Dendritic cell treated with granulocyte-macrophage colony-stimulating factor and Interleukin-4, amounts not matched to agents 40 ng/mL and 50 ng/mL, for 4 days (primary cell): ENCODE measurements around the gene TBCB.
"Not testable (repeated sequence)": the region's sequence is repeated elsewhere in the genome, so short reads cannot be mapped to it uniquely, and the experiment has no call there.

Source experiments
- H3K27ac Mint-ChIP-seq: one replicate; pipeline ENCODE4 v1.8.0; 2022; ENCODE audit warnings: mild to moderate bottlenecking, mixed read lengths
- H3K27me3 Mint-ChIP-seq: one replicate; pipeline ENCODE4 v1.8.0; 2022; ENCODE audit warnings: mild to moderate bottlenecking, mixed read lengths
- H3K36me3 Mint-ChIP-seq: one replicate; pipeline ENCODE4 v1.8.0; 2022; ENCODE audit warnings: low read depth, mixed read lengths
- H3K4me1 Mint-ChIP-seq: one replicate; pipeline ENCODE4 v1.8.0; 2022; ENCODE audit warnings: low read depth, mixed read lengths
- H3K4me3 Mint-ChIP-seq: one replicate; pipeline ENCODE4 v1.8.0; 2022; ENCODE audit warnings: mild to moderate bottlenecking, moderate library complexity, mixed read lengths
- H3K9me3 Mint-ChIP-seq: one replicate; pipeline ENCODE4 v1.8.0; 2022; ENCODE audit warnings: mixed read lengths
- intact Hi-C: fragments of 100-400 bp; cut with micrococcal nuclease; formaldehyde crosslinking; loops from one replicate; pipeline ENCODE4 v1.15.0; 2022

The TBCB gene

DNA sequence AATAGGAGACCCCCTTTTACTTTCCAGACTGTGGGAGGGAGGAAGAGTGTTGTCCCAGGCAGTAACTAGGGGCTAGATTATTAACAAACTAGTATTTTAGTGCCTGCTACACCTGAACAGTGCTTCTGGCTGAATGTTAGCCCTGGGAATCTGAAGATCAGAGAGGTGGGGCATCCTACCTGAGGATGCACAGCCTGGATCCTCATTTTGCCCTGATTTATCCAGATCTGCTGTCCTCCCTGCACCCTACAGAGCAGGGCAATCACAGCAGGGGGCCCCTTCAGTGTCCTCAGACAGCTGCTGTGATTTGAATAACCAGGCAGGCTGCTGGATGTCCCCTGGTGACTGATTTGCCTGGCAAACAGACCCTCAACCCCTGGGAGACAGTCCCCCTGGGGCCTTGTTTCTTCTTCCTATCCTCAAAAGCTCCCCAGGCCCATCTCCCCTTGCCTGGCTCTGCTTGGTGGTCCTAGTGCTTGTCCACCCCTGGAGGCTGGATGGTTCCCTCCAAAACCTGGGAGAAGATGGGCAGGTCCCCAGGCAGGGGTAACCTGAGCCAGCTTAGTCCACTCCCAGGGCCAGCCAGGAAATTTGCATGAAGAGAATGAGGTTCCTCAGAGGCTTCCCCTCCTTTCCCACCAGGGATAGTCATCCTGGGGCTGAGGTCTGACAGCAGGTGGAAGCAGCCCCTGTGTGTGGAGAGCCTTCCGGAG lies 4.6 kb upstream of the TBCB start, which contains the start of gene OVOL3:
TSS of gene OVOL3 (plus strand) at position 657 of the 713 bp plus-strand sequence. CDS start 60 bp downstream, outside the sequence.
- Mint-ChIP-seq H3K9me3 (no peaks in the 10 kb centered on the region), H3K27me3 (no peaks in the 10 kb centered on the region), H3K36me3 (peaks cover 45% of the 10 kb centered on the region), H3K4me1 (peaks cover 20% of the 10 kb centered on the region), H3K4me3 (no peak within 1 kb of the TSS), H3K27ac (no peak within 1 kb of the TSS)
- intact Hi-C loops = no loop called here

DNA sequence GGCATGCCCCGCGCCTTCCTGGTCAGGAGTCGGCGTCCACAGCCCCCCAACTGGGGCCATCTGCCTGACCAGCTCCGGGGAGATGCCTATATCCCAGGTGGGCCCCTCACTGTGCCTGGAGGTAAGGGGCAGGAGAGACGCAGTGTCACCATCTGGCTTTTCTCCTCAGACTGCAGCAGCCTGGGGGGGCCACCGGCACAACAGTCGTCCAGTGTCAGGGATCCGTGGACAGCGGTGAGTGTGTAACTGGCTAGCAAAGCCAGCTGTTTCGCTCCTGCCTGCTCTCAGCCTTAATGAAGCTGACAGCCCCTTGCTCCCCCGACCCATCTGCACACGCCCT lies 4.1 kb upstream of the TBCB start:
- Mint-ChIP-seq H3K36me3 (peaks cover 50% of the 10 kb centered on the region), H3K9me3 (no peaks in the 10 kb centered on the region), H3K27ac (no peak overlapping the region), H3K4me1 (peaks cover 23% of the 10 kb centered on the region), H3K4me3 (no peak overlapping the region), H3K27me3 (no peaks in the 10 kb centered on the region)
- intact Hi-C loops = no loop called here

DNA sequence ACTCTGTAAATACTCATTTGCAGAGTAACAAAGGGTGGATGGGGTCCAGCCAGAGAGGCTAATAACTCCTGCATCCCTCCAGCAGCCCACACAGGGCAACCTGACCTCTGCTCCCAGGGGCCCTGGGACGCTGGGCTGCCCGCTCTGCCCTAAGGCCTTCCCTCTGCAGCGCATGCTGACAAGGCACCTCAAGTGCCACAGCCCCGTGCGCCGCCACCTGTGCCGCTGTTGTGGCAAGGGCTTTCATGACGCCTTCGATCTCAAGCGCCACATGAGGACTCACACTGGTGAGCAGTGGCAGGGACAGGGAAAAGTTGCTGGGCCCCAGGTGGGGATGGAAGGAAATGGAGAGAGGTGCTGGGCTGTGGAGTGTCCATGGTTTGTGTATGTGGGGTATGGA lies 2.6 kb upstream of the TBCB start:
- intact Hi-C loops = no loop called here
- Mint-ChIP-seq H3K27me3 (no peaks in the 10 kb centered on the region), H3K9me3 (no peaks in the 10 kb centered on the region), H3K4me1 (peaks cover 34% of the 10 kb centered on the region), H3K27ac (no peak overlapping the region), H3K4me3 (no peak overlapping the region), H3K36me3 (peaks cover 65% of the 10 kb centered on the region)

DNA sequence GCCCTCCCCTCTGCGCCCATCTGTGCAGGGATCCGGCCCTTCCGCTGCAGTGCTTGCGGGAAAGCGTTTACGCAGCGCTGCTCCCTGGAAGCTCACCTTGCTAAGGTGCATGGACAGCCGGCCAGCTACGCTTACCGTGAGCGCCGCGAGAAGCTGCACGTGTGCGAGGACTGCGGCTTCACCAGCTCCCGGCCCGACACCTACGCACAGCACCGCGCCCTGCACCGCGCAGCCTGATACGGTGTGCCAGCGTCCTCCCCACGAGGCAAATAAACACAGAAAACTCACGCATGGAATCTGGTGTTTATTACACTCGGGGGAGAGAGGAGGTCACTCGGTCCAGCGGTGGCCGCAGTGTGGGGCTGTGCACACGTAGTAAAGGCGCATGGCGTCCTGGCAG lies 1.8 kb upstream of the TBCB start:
- Mint-ChIP-seq H3K9me3 (no peaks in the 10 kb centered on the region), H3K4me3 (peak overlapping the region; percentile 90), H3K27ac (peak overlapping the region; percentile 90), H3K36me3 (peaks cover 73% of the 10 kb centered on the region), H3K4me1 (peaks cover 39% of the 10 kb centered on the region), H3K27me3 (no peaks in the 10 kb centered on the region)
- intact Hi-C loops = no loop called here

DNA sequence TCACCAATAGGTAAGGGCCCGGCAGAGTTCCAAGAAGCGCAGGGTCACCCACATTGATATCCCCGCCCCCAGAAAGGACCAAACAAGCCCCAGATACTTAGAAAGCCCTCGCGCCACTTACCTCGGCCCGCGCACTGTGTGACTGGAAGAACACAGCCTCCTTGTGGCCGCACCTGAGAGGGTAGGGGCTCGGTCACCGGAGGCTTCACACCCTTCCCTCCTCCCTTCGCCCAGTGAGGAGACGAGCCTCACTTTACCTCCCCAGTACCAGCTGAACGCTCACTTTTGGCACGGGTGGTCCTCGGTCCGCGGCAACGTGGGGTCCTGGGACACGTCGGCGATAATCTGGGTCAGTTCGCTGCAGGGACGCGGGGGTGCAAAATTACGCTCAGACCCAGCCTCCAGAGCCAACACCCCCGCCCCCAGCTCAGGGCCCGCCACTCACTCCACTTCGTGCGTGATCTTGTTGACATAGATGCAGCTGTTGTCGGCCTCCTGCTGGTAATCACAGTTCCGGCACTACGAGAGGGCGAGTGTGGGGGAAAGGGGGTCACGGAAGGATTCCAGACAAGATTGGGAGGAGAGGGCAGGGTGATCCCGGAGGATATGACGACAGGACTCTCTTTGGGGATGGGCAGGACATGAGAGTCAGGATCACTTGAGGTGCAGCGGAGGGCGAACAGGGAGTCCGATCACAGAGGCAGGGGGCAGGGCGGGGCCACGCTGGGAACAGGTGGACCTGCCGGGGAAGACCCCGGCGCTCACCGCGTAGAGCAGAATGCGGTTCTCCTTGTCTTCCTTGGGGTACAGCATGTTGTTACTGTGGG lies 1.2 kb upstream of the TBCB start:
- H3K9me3 Mint-ChIP-seq = no peaks in the 10 kb centered on the region
- peaks cover 39% of the 10 kb centered on the region for H3K4me1 Mint-ChIP-seq
- no peaks in the 10 kb centered on the region for H3K27me3 Mint-ChIP-seq
- peak overlapping the region; percentile 90 for H3K27ac Mint-ChIP-seq
- peak overlapping the region; percentile 90 for H3K4me3 Mint-ChIP-seq
- intact Hi-C loops = no loop called here
- peaks cover 79% of the 10 kb centered on the region for H3K36me3 Mint-ChIP-seq

DNA sequence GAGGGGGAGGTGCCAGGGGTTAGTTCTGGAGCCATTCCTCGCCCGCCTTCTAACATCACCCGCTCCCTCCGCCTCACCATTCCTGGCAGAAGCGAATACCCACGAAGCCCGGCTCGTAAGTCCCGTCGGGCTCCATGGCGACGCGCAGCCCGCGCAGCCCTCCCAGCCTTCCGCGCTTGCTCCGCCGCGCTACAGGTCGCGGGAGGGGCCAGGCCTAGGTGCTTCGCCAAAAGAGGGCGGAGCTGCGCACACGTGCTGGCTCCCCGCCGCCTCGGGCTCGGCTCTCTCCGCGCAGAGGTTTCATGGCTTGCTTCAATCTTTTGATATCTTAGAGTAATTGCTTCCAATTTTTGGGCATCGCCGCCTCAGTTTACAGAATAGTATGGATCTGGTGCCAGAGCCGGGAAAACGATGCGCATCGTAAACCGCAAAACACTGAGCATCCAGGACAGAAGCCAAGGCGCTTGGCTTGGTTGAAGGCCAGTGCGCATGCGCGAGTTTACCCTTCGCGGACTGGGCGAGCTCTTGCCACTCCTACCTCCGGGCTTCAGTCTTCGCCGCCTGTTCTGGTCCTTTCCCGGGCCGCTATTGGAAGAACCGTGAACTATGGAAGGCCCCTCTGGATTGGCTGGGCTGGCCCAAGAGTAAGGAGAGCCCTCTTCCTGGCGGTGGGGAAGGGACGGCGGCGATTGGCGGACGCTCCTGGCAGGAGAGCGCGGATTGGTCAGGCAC lies 381 bp upstream of the TBCB start, which contains the start of gene POLR2I:
TSS of gene POLR2I (minus strand) at position 155 of the 732 bp plus-strand sequence. CDS start at position 136, 19 bp downstream.
- intact Hi-C loops = loop anchor here (1.0 kb wide), 1 partner anchor 61 kb away; the partner anchor contains the start of genes THAP8 and WDR62
- H3K9me3 Mint-ChIP-seq = no peaks in the 10 kb centered on the region
- H3K4me1 Mint-ChIP-seq = peaks cover 41% of the 10 kb centered on the region
- no peaks in the 10 kb centered on the region for H3K27me3 Mint-ChIP-seq
- H3K4me3 Mint-ChIP-seq = peak within 1 kb of the TSS; percentile 90
- H3K36me3 Mint-ChIP-seq = peaks cover 87% of the 10 kb centered on the region
- peak within 1 kb of the TSS; percentile 90 for H3K27ac Mint-ChIP-seq

DNA sequence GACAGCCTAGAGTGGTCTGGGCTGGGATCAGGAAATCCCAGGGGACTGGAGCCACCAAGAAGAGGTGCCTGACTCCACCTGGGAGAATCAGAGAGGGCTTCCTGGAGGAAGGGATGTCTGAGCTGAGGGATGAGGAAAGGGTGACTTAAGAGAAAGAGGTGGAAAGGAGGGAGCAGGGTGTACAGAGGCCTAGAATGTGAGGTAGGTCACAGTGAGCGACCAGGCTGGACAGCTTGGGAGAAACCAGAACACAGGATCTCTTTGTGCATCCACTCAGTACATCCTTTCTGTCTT lies 1.0 kb downstream of the TBCB start:
- no peaks in the 10 kb centered on the region for H3K27me3 Mint-ChIP-seq

DNA sequence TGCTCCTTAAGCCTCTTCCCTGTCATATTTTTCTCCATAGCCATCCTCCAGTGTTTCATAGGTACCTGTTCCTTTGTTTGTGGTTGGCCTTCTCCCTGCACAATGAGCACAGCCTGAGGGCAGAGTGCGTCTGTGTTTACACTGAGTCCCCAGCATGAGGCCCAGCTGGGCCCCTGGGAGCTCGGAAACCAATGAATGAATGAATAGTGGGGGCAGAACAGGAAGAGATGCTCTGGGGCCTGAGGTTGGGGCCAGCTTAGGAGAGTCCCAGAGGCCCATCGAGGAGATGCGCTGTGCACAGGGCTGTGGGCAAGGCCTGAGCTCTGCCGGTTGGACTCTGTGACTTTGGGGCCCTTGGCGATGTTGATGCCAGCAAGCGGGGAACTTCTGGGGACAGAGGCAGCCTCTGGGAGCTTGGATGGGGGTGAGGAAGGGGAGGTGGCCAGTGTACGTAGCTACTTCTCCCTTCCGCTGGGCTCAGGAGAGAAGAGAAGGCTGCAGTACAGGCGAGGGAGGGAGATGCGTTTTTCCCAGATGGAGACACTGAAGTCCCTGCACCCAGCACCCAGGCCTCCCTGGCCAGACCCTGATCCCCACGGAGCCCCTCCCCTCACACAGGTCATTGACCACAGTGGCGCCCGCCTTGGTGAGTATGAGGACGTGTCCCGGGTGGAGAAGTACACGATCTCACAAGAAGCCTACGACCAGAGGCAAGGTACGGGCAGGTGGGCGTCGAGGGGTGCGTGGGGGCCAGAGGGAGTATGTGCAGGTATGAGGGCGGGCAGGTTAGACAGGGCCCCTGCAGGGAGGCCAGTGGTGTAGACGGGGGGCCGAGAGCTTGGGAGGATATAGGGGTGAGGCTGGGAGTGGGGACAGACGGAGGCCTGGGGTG lies 5.1 kb downstream of the TBCB start:
- Mint-ChIP-seq H3K27me3 (no peaks in the 10 kb centered on the region), H3K4me3 (no peak overlapping the region), H3K9me3 (no peaks in the 10 kb centered on the region), H3K27ac (no peak overlapping the region), H3K36me3 (peaks cover 99% of the 10 kb centered on the region), H3K4me1 (peaks cover 32% of the 10 kb centered on the region)
- intact Hi-C loops = no loop called here

More for the DNA sequence above, 1.0 kb downstream of the TBCB start:
- peak overlapping the region; percentile 90 for H3K27ac Mint-ChIP-seq
- no peaks in the 10 kb centered on the region for H3K9me3 Mint-ChIP-seq
- H3K36me3 Mint-ChIP-seq = peaks cover 95% of the 10 kb centered on the region
- H3K4me3 Mint-ChIP-seq = peak overlapping the region; percentile 90
- peaks cover 47% of the 10 kb centered on the region for H3K4me1 Mint-ChIP-seq
- intact Hi-C loops = no loop called here

DNA sequence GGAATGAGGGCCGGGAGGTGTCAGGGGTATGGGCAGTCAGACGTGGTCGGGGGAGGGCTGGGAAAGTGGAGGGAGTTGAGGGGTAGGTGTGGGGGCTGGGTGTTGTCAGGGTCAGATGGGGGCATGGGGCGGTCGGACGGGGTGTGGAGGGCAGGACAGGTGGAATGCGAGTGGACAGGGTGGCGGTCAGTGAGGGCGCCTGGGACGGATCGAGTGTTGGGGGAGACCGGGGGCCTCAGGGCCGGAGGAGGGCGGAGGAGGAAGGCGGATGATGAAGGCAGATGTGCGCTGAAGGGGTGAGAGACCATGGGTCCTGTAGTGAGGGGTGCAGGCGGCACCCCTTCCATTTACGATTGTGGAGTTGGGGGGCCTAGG lies 5.7 kb downstream of the TBCB start:
- Mint-ChIP-seq H3K27ac (no peak overlapping the region), H3K36me3 (peaks cover 100% of the 10 kb centered on the region), H3K4me1 (peaks cover 31% of the 10 kb centered on the region), H3K9me3 (no peaks in the 10 kb centered on the region), H3K27me3 (no peaks in the 10 kb centered on the region), H3K4me3 (no peak overlapping the region)
- intact Hi-C loops = no loop called here

DNA sequence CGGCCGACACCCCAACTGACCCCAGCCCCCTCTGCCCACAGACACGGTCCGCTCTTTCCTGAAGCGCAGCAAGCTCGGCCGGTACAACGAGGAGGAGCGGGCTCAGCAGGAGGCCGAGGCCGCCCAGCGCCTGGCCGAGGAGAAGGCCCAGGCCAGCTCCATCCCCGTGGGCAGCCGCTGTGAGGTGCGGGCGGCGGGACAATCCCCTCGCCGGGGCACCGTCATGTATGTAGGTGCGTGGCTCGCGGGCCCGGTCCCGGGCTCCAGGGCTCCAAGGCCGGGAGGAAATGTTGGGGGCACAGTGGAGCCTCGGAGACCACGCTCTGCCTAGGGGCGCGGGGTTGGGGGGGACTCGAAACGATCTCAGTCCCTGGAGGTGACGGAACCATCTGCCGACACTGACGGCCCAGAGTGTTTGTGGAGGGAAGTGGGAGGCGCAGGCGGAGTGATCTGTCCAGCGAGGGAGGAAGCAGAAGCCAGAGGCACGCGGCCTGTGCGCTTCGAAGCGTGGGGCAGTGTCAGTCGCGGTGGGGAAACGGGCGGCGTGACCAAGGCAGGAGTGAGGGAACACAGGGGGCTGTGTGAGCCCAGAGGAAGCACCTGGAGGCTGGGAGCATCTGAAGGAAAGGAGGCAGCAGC lies 6.3 kb downstream of the TBCB start:
- intact Hi-C loops = no loop called here
- H3K36me3 Mint-ChIP-seq = peaks cover 97% of the 10 kb centered on the region
- H3K4me1 Mint-ChIP-seq = peaks cover 25% of the 10 kb centered on the region
- no peak overlapping the region for H3K27ac Mint-ChIP-seq
- H3K9me3 Mint-ChIP-seq = no peaks in the 10 kb centered on the region
- no peak overlapping the region for H3K4me3 Mint-ChIP-seq
- H3K27me3 Mint-ChIP-seq = no peaks in the 10 kb centered on the region

DNA sequence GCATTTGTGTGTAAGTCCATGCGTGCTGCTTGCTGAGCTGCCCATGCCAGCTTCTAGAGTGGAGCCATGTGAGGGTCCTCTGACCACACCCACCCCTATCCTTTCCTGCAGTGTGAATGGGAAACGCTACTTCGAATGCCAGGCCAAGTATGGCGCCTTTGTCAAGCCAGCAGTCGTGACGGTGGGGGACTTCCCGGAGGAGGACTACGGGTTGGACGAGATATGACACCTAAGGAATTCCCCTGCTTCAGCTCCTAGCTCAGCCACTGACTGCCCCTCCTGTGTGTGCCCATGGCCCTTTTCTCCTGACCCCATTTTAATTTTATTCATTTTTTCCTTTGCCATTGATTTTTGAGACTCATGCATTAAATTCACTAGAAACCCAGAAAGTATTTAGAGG lies 10.3 kb downstream of the TBCB start:
- Mint-ChIP-seq H3K4me3 (no peak overlapping the region), H3K9me3 (no peaks in the 10 kb centered on the region), H3K27me3 (no peaks in the 10 kb centered on the region), H3K36me3 (peaks cover 57% of the 10 kb centered on the region), H3K4me1 (peaks cover 23% of the 10 kb centered on the region), H3K27ac (no peak overlapping the region)
- intact Hi-C loops = no loop called here

DNA sequence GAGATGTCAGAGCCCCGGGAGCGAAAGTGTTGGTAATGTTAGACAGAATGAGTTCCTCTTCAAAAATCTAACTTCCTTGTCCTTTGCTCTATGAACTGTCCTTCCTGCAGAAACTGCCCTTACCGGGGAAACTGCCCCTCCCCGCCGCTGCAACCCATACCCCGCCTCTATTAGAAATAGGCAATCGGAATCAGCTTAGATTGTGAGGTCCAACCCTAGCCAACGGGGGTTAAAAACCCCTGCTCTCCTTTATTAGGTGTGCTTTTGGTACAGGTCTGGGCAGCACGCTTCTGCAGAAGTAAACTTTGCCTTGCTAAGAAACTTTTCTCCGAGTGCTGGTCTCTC lies 13.1 kb downstream of the TBCB start:
- peak overlapping the region; percentile 98 for H3K27ac Mint-ChIP-seq
- no peaks in the 10 kb centered on the region for H3K9me3 Mint-ChIP-seq
- H3K27me3 Mint-ChIP-seq = no peaks in the 10 kb centered on the region

DNA sequence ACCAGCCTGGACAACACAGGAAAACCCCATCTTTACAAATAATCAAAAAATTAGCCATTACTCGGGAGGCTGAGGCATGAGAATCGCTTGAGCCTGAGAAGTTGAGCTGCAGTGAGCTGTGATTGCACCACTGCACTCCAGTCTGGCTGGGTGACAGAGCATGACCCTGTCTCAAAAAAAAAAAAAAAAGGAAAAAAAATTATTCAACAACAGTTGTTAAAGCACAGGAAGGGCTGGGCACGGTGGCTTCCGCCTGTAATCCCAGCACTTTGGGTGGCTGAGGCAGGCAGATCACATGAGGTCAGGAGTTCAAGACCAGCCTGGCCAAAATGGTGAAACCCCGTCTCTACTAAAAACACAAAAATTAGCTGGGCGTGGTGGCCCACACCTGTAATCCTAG lies 16.0 kb downstream of the TBCB start:
- H3K27me3 Mint-ChIP-seq, H3K9me3 Mint-ChIP-seq, intact Hi-C loops, H3K4me3 Mint-ChIP-seq, H3K36me3 Mint-ChIP-seq: not testable (repeated sequence)
- Mint-ChIP-seq H3K4me1 (peaks cover 41% of the 10 kb centered on the region), H3K27ac (peak overlapping the region; percentile 82)

More for the DNA sequence above, 13.1 kb downstream of the TBCB start:
- intact Hi-C loops = loop anchor here (1.0 kb wide), 1 partner anchor 11 kb away; no protein-coding TSS in a partner anchor
- H3K4me1 Mint-ChIP-seq = peaks cover 37% of the 10 kb centered on the region
- peak overlapping the region; percentile 89 for H3K4me3 Mint-ChIP-seq
- H3K36me3 Mint-ChIP-seq = peaks cover 29% of the 10 kb centered on the region
